DOHH2 (cell line): ENCODE data around the gene ISG15.

Experiments
- H3F3A ChIP-seq: fragments of 200-600 bp; sonication (generic), shearing (Covaris generic); 2 replicates; pipeline ENCODE4 v1.6.0; 2016; ENCODE audit warnings: antibody characterized with exemption, mild to moderate bottlenecking; ENCODE audit not compliant: control insufficient read depth, insufficient read depth
- H3K27ac ChIP-seq: fragments of 200-600 bp; sonication (generic); 2 replicates; pipeline ENCODE4 v1.5.1; 2014; ENCODE audit warnings: low read depth, mild to moderate bottlenecking, low read length, moderate library complexity
- H3K27me3 ChIP-seq: fragments of 200-600 bp; sonication (generic); 2 replicates; pipeline ENCODE4 v1.6.1; 2014; ENCODE audit warnings: mild to moderate bottlenecking, low read length, mixed read lengths; ENCODE audit not compliant: control insufficient read depth
- H3K36me3 ChIP-seq: fragments of 200-600 bp; sonication (generic); 2 replicates; pipeline ENCODE4 v1.6.1; 2014; ENCODE audit warnings: mild to moderate bottlenecking, low read length, moderate library complexity, mixed read lengths; ENCODE audit not compliant: control insufficient read depth
- H3K4me1 ChIP-seq: fragments of 200-600 bp; sonication (generic); 2 replicates; pipeline ENCODE4 v1.6.1; 2014; ENCODE audit warnings: mild to moderate bottlenecking, low read length, mixed read lengths; ENCODE audit not compliant: control insufficient read depth
- H3K4me2 ChIP-seq: fragments of 200-600 bp; sonication (generic); 2 replicates; pipeline ENCODE4 v1.6.0; 2014; ENCODE audit warnings: mild to moderate bottlenecking, low read length, moderate library complexity
- H3K4me3 ChIP-seq: fragments of 200-600 bp; sonication (generic); 2 replicates; pipeline ENCODE4 v1.5.1; 2014; ENCODE audit warnings: mild to moderate bottlenecking, low read length, mixed read lengths
- H3K79me2 ChIP-seq: fragments of 200-600 bp; sonication (generic); 2 replicates; pipeline ENCODE4 v1.6.1; 2014; ENCODE audit warnings: mild to moderate bottlenecking, low read length, mixed read lengths; ENCODE audit not compliant: control insufficient read depth
- H3K9me2 ChIP-seq: fragments of 200-600 bp; sonication (generic); replicated peaks from 2 replicates; pipeline ENCODE4 v1.6.1; 2014; ENCODE audit warnings: mild to moderate bottlenecking, low read length, mixed read lengths; ENCODE audit not compliant: control insufficient read depth
- H3K9me3 ChIP-seq: fragments of 200-600 bp; sonication (generic); 2 replicates; pipeline ENCODE4 v1.6.1; 2014; ENCODE audit warnings: antibody characterized with exemption, low read length, mixed read lengths; ENCODE audit not compliant: control insufficient read depth, insufficient read depth
- H4K20me1 ChIP-seq: fragments of 200-600 bp; sonication (generic); 2 replicates; pipeline ENCODE4 v1.6.0; 2014; ENCODE audit warnings: low read depth, mild to moderate bottlenecking, antibody characterized with exemption, low read length, moderate library complexity; ENCODE audit not compliant: control insufficient read depth, insufficient read depth
- EZH2phosphoT487 ChIP-seq: fragments of 200-600 bp; sonication (generic); IDR thresholded peaks from 2 replicates; pipeline ENCODE4 v1.6.1; 2017; ENCODE audit warnings: borderline replicate concordance, mild to moderate bottlenecking, antibody characterized with exemption, low read length, moderate library complexity, mixed read lengths
- TF ChIP-seq, protein P1 (sequence below): fragments of 200-600 bp; sonication (generic); IDR thresholded peaks from one replicate; pipeline ENCODE4 v1.5.1; 2014; ENCODE audit warnings: antibody characterized with exemption, mild to moderate bottlenecking, low read depth, low read length; ENCODE audit not compliant: poor library complexity, severe bottlenecking

ISG15 gene

DNA sequence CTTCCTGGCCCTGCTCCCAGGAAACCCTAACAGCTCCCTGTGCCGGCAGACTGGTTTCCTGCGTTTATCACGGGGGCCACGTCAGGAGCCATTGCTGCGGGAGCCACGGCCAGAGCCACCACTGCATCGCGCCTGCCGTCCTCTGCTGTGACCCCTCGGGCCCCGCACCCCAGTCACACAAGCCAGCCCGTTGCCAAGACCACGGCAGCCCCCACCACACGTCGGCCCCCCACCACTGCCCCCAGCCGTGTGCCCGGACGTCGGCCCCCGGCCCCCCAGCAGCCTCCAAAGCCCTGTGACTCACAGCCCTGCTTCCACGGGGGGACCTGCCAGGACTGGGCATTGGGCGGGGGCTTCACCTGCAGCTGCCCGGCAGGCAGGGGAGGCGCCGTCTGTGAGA, 34.7 kb downstream of the ISG15 start:
- no peaks in the 10 kb centered on the region for H3K27me3 ChIP-seq
- H3K4me1 ChIP-seq = no peaks in the 10 kb centered on the region
- no peak overlapping the region for H3K4me2 ChIP-seq
- no peaks in the 10 kb centered on the region for H3K36me3 ChIP-seq
- no peaks in the 10 kb centered on the region for H4K20me1 ChIP-seq
- H3K9me2 ChIP-seq = no peaks in the 10 kb centered on the region
- H3K9me3 ChIP-seq = no peaks in the 10 kb centered on the region
- H3F3A ChIP-seq = no peaks in the 10 kb centered on the region
- H3K27ac ChIP-seq = no peak overlapping the region
- H3K4me3 ChIP-seq = no peak overlapping the region
- H3K79me2 ChIP-seq = no peaks in the 10 kb centered on the region
- TF ChIP-seq EZH2phosphoT487 = no peak
- TF ChIP-seq, protein P1, sequence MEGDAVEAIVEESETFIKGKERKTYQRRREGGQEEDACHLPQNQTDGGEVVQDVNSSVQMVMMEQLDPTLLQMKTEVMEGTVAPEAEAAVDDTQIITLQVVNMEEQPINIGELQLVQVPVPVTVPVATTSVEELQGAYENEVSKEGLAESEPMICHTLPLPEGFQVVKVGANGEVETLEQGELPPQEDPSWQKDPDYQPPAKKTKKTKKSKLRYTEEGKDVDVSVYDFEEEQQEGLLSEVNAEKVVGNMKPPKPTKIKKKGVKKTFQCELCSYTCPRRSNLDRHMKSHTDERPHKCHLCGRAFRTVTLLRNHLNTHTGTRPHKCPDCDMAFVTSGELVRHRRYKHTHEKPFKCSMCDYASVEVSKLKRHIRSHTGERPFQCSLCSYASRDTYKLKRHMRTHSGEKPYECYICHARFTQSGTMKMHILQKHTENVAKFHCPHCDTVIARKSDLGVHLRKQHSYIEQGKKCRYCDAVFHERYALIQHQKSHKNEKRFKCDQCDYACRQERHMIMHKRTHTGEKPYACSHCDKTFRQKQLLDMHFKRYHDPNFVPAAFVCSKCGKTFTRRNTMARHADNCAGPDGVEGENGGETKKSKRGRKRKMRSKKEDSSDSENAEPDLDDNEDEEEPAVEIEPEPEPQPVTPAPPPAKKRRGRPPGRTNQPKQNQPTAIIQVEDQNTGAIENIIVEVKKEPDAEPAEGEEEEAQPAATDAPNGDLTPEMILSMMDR = no peak

DNA sequence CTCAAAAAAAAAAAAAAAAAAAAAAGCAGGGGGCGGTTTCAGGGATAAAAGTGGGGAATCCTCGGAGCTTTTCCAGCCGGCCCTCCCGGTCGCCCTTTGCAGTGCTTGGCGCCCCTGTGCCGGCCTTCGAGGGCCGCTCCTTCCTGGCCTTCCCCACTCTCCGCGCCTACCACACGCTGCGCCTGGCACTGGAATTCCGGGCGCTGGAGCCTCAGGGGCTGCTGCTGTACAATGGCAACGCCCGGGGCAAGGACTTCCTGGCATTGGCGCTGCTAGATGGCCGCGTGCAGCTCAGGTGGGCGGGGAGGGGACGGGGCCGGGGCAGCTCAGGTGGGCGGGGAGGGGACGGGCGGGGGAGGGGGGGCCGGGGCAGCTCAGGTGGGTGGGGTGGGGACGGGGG, 35.5 kb downstream of the ISG15 start:
- Histone ChIP-seq H3K9me3 (no peaks in the 10 kb centered on the region), H3F3A (no peaks in the 10 kb centered on the region), H3K27ac (no peak overlapping the region), H3K9me2 (no peaks in the 10 kb centered on the region), H3K4me1 (no peaks in the 10 kb centered on the region), H3K36me3 (no peaks in the 10 kb centered on the region), H4K20me1 (no peaks in the 10 kb centered on the region), H3K79me2 (no peaks in the 10 kb centered on the region), H3K4me2 (no peak overlapping the region), H3K27me3 (no peaks in the 10 kb centered on the region), H3K4me3 (no peak overlapping the region)
- TF ChIP-seq, protein P1 = no peak
- TF ChIP-seq EZH2phosphoT487 = no peak

DNA sequence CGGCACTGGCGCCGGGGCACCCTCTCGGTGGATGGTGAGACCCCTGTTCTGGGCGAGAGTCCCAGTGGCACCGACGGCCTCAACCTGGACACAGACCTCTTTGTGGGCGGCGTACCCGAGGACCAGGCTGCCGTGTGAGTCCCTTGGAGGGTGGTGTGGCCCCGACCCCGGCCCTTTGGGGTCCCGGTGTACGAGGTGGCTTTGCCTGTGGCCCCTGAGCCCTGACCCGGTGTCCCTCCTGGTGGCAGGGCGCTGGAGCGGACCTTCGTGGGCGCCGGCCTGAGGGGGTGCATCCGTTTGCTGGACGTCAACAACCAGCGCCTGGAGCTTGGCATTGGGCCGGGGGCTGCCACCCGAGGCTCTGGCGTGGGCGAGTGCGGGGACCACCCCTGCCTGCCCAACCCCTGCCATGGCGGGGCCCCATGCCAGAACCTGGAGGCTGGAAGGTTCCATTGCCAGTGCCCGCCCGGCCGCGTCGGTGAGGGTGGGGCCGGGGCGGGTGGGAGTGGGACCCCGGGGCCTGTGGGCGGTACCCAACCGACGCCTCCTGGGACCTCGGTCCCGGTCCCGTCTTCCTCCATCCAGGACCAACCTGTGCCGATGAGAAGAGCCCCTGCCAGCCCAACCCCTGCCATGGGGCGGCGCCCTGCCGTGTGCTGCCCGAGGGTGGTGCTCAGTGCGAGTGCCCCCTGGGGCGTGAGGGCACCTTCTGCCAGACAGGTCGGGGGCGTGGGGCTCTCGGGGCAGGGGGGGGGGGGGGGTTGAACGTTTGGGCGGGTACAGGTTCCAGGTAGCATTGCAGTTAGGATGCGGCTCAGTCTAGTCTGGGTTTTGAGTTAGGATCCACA, 36.2 kb downstream of the ISG15 start:
- no peaks in the 10 kb centered on the region for H4K20me1 ChIP-seq
- no peak overlapping the region for H3K4me3 ChIP-seq
- no peak overlapping the region for H3K4me2 ChIP-seq
- H3K79me2 ChIP-seq = no peaks in the 10 kb centered on the region
- H3F3A ChIP-seq = no peaks in the 10 kb centered on the region
- H3K9me3 ChIP-seq = no peaks in the 10 kb centered on the region
- no peak overlapping the region for H3K27ac ChIP-seq
- no peaks in the 10 kb centered on the region for H3K9me2 ChIP-seq
- H3K4me1 ChIP-seq = no peaks in the 10 kb centered on the region
- H3K27me3 ChIP-seq = no peaks in the 10 kb centered on the region
- H3K36me3 ChIP-seq = no peaks in the 10 kb centered on the region
- TF ChIP-seq EZH2phosphoT487 = no peak
- TF ChIP-seq, protein P1 = no peak
